Lower leg skin (tissue), 4 donors: ENCODE results near the gene HOXA7. TPM values are rescaled to one million over a fixed set of nuclear protein-coding genes. Genes with fewer than 3 reads are reported as not detected.

ENCODE experiments used
- DNase-seq, 2 donors: peaks; one replicate each; pipeline ENCODE4 v3.0.0-alpha.2; 2019; ENCODE audit warnings: low spot score in 2 of 2
- H3K4me3 ChIP-seq: fragments of 200-600 bp; sonication (generic); 2 replicates; pipeline ENCODE4 v1.5.1; 2017; ENCODE audit warnings: mild to moderate bottlenecking, low read depth; ENCODE audit not compliant: poor library complexity, severe bottlenecking
- CTCF ChIP-seq, 3 donors: fragments of 450-650 bp; IDR thresholded peaks; one replicate each; pipeline ENCODE4 v1.5.1; 2016; ENCODE audit warnings: antibody characterized with exemption in 3 of 3, mild to moderate bottlenecking in 3 of 3, moderate library complexity in 2 of 3
- POLR2A ChIP-seq, 2 donors: fragments of 450-650 bp; IDR thresholded peaks; one replicate each; pipeline ENCODE4 v1.6.1; 2016 to 2017; ENCODE audit warnings: antibody characterized with exemption in 2 of 2, mild to moderate bottlenecking in 1 of 2, moderate library complexity in 1 of 2
- WGBS, 2 donors: methylation state at CpG; one replicate each; pipeline ENCODE4 v1.1.5; 2018; 5-methylcytosine and 5-hydroxymethylcytosine counted together
- intact Hi-C: fragments of 100-400 bp; cut with DNase I; formaldehyde crosslinking; loops from one replicate; pipeline ENCODE4 v1.15.0; 2023; ENCODE audit warnings: low total_unique reads
- total RNA-seq, 4 donors: library from RNA; depleted of rRNA; stranded (reverse); fragments of >200 nt; gene quantifications; one replicate each; pipeline ENCODE4 v1.1.0, GENCODE V29; 2016

HOXA7 gene
- total RNA-seq, 4 donors from 2014 or later, result 10.0 to 26.1 (median 18.1) TPM

- intact Hi-C loops, result no loop called here
- DNase-seq, result peak in 1 of 2 donors; percentile 93
- 17 to 38% methylated on average over 53 to 66 of the region's 82 CpGs for WGBS, 2 donors
- H3K4me3 ChIP-seq, result peak within 1 kb of the TSS; percentile 64
- TF ChIP-seq POLR2A (IDR thresholded peaks at IDR 0.05), result no peak
- no peak for TF ChIP-seq CTCF (IDR thresholded peaks at IDR 0.05)
Observed at GRCh38 chr7:27173956-27174873, 17.7 kb upstream of the HOXA7 start, which contains the start of gene HOXA10. HOXA10 (minus strand) TSS chr7:27174320; CDS start chr7:27174306, 14 bp downstream.

GRCh38 chr7:27173511-27173955, 17.1 kb upstream of the HOXA7 start:
- peak in 1 of 2 donors; percentile 89 for DNase-seq
- TF ChIP-seq CTCF (IDR thresholded peaks at IDR 0.05) (no peak), POLR2A (IDR thresholded peaks at IDR 0.05) (no peak)
- 1% methylated on average over 42 of the region's 59 CpGs; no CpG with 5 or more reads in 1 of the 2 donors for WGBS, 2 donors
- H3K4me3 ChIP-seq, result peak overlapping the region; percentile 64
- intact Hi-C loops, result no loop called here

GRCh38 chr7:27172823-27173510, 16.5 kb upstream of the HOXA7 start:
- peak in 1 of 2 donors; percentile 95 for DNase-seq
- peak overlapping the region; percentile 64 for H3K4me3 ChIP-seq
- WGBS, 2 donors, result 0 to 4% methylated on average over 37 to 54 of the region's 58 CpGs
- intact Hi-C loops, result no loop called here
- TF ChIP-seq POLR2A (IDR thresholded peaks at IDR 0.05) (no peak), CTCF (IDR thresholded peaks at IDR 0.05) (no peak)

GRCh38 chr7:27172315-27172774, 15.9 kb upstream of the HOXA7 start:
- DNase-seq, result peak in 1 of 2 donors; percentile 88
- peak overlapping the region; percentile 64 for H3K4me3 ChIP-seq
- intact Hi-C loops, result no loop called here
- TF ChIP-seq POLR2A (IDR thresholded peaks at IDR 0.05), result no peak
- TF ChIP-seq CTCF (IDR thresholded peaks at IDR 0.05), result no peak
- WGBS, 2 donors, result 15 to 19% methylated on average over 10 of the region's 10 CpGs

GRCh38 chr7:27171637-27172314, 15.3 kb upstream of the HOXA7 start:
- 17 to 19% methylated on average over 30 of the region's 30 CpGs for WGBS, 2 donors
- peak overlapping the region; percentile 64 for H3K4me3 ChIP-seq
- peak in 1 of 2 donors; percentile 85 for DNase-seq
- no peak for TF ChIP-seq POLR2A (IDR thresholded peaks at IDR 0.05)
- TF ChIP-seq CTCF (IDR thresholded peaks at IDR 0.05), result no peak
- intact Hi-C loops, result no loop called here
